GM12878 (cell line): Measurements from ENCODE around the gene ACSL1. TPM values are rescaled to one million over a fixed set of nuclear protein-coding genes. Genes with fewer than 3 reads are reported as not detected.

ENCODE experiments used
- ATAC-seq: fragments of 200-7000 bp; cut with Tn5 transposase; 3 replicates; pipeline ENCODE4 v1.9.1; 2020; ENCODE audit warnings: mild to moderate bottlenecking, moderate library complexity
- BruUV-seq: library from RNA; stranded (reverse); fragments of 400-500 nt; replicated peaks from 2 replicates; lab custom pipeline; 2021; lab: Mats Ljungman, UMichigan
- CTCF ChIA-PET: fragments of 300-600 bp; sonication (Branson Sonifier 250); formaldehyde crosslinking; extraction: SDS; loops from one replicate; lab custom pipeline; 2021; ENCODE audit warnings: inconsistent platforms; lab: Yijun Ruan, JAX
- POLR2A ChIA-PET: fragments of 350-600 bp; formaldehyde crosslinking; extraction: SDS; loops from one replicate; lab custom pipeline; 2021; ENCODE audit warnings: inconsistent platforms; lab: Charles Lee
- RAD21 ChIA-PET: fragments of 300-600 bp; sonication (Branson Sonifier 250); formaldehyde crosslinking; loops from one replicate; lab custom pipeline; 2023; ENCODE audit warnings: antibody characterized with exemption; ENCODE audit not compliant: unreplicated experiment; lab: Charles Lee
- SMC1A ChIA-PET: fragments of 300-600 bp; sonication (Branson Sonifier 250); formaldehyde crosslinking; loops from one replicate; lab custom pipeline; 2023; ENCODE audit not compliant: unreplicated experiment, uncharacterized antibody; lab: Charles Lee
- DNase-seq: peaks from one replicate; pipeline ENCODE4 v3.0.0-alpha.2; 2011; ENCODE audit warnings: low read depth, low spot score
- FAIRE-seq: peaks from 3 replicates; lab custom pipeline; 2011; peaks lifted over from hg19 to GRCh38; lab: Jason Lieb, UNC
- H2AFZ ChIP-seq: 2 replicates; pipeline ENCODE4 v1.6.0; 2011; ENCODE audit warnings: low read depth, low read length, control low read depth; ENCODE audit not compliant: control insufficient read depth
- H3K27ac ChIP-seq: 2 replicates; pipeline ENCODE4 v1.5.1; 2011; ENCODE audit warnings: control low read depth; ENCODE audit not compliant: control insufficient read depth, insufficient read depth
- H3K27me3 ChIP-seq, 2 experiments: replicated peaks in 1 of 2; 2 replicates each; pipeline versions ENCODE4 v1.6.0 to v1.6.1; 2011; ENCODE audit warnings: low read length in 1 of 2; ENCODE audit not compliant: control insufficient read depth in 2 of 2, insufficient read depth in 2 of 2
- H3K36me3 ChIP-seq, 2 experiments: 2 replicates each; pipeline ENCODE4 v1.5.1; 2011; ENCODE audit warnings: low read length in 1 of 2; ENCODE audit not compliant: control insufficient read depth in 2 of 2, insufficient read depth in 2 of 2
- H3K4me1 ChIP-seq: 2 replicates; pipeline ENCODE4 v1.6.1; 2011; ENCODE audit warnings: mild to moderate bottlenecking, low read length, moderate library complexity, mixed read lengths; ENCODE audit not compliant: control insufficient read depth, insufficient read depth
- H3K4me2 ChIP-seq: 2 replicates; pipeline ENCODE4 v1.6.0; 2011; ENCODE audit warnings: control low read depth; ENCODE audit not compliant: control insufficient read depth, insufficient read depth
- H3K4me3 ChIP-seq: fragments of 200-600 bp; sonication (generic); 2 replicates; pipeline ENCODE4 v1.5.1; 2016
- H3K79me2 ChIP-seq: 2 replicates; pipeline ENCODE4 v1.6.0; 2011; ENCODE audit warnings: low read length; ENCODE audit not compliant: control insufficient read depth, insufficient read depth
- H3K9ac ChIP-seq: 2 replicates; pipeline ENCODE4 v1.8.0; 2011; ENCODE audit warnings: low read length, control low read depth, mixed read lengths; ENCODE audit not compliant: control insufficient read depth, insufficient read depth
- H3K9me3 ChIP-seq: replicated peaks from 3 replicates; pipeline ENCODE4 v1.5.1; 2011; ENCODE audit warnings: mild to moderate bottlenecking, low read length; ENCODE audit not compliant: control insufficient read depth, insufficient read depth
- H4K20me1 ChIP-seq: 2 replicates; pipeline ENCODE4 v1.6.0; 2011; ENCODE audit not compliant: control insufficient read depth, insufficient read depth
- ASH2L ChIP-seq: fragments of 300-600, 200-600 bp; sonication (generic); IDR thresholded peaks from 2 replicates; pipeline ENCODE4 v1.6.1; 2017; ENCODE audit warnings: low read depth, mild to moderate bottlenecking, borderline replicate concordance
- CBX3 ChIP-seq: fragments of 200-600 bp; sonication (generic); IDR thresholded peaks from 2 replicates; pipeline ENCODE4 v1.6.1; 2016; ENCODE audit warnings: low read depth, borderline replicate concordance
- GATAD2B ChIP-seq: fragments of 450-650 bp; conservative IDR thresholded peaks from 2 replicates; pipeline ENCODE4 v1.6.1; 2017; ENCODE audit warnings: low read depth, mild to moderate bottlenecking, moderate library complexity
- HCFC1 ChIP-seq: fragments of 150-350 bp; IDR thresholded peaks from 2 replicates; pipeline ENCODE4 v1.6.1; 2014; ENCODE audit warnings: low read length
- HDAC6 ChIP-seq: fragments of 200-600 bp; sonication (generic); IDR thresholded peaks from one replicate; pipeline ENCODE4 v1.8.0; 2017; ENCODE audit warnings: antibody characterized with exemption; ENCODE audit not compliant: unreplicated experiment
- POLR2AphosphoS5 ChIP-seq: IDR thresholded peaks from 2 replicates; pipeline ENCODE4 v1.6.1; 2011; ENCODE audit warnings: mild to moderate bottlenecking, low read length, inconsistent platforms
- RB1 ChIP-seq: fragments of 450-650 bp; formaldehyde crosslinking; IDR thresholded peaks from 2 replicates; pipeline ENCODE4 v1.6.1; 2017; ENCODE audit warnings: mild to moderate bottlenecking, borderline replicate concordance
- REST ChIP-seq: IDR thresholded peaks from 2 replicates; pipeline ENCODE4 v1.6.1; 2012; ENCODE audit warnings: mild to moderate bottlenecking, low read depth, low read length
- SMAD5 ChIP-seq: IDR thresholded peaks from 2 replicates; pipeline ENCODE4 v1.6.1; 2016; ENCODE audit warnings: antibody characterized with exemption, low read depth
- SPI1 ChIP-seq: IDR thresholded peaks from 2 replicates; pipeline ENCODE4 v1.6.1; 2011; ENCODE audit warnings: low read depth, mild to moderate bottlenecking, low read length, moderate library complexity, borderline replicate concordance; ENCODE audit not compliant: insufficient read depth
- SRF ChIP-seq, 2 experiments: IDR thresholded peaks; 2 replicates each; pipeline ENCODE4 v1.6.1; 2011; ENCODE audit warnings: low read depth in 2 of 2, low read length in 2 of 2, mild to moderate bottlenecking in 1 of 2, moderate library complexity in 1 of 2
- TAF1 ChIP-seq: IDR thresholded peaks from 2 replicates; pipeline ENCODE4 v1.6.1; 2011; ENCODE audit warnings: mild to moderate bottlenecking, low read depth, low read length, borderline replicate concordance
- ZNF24 ChIP-seq: fragments of 450-650 bp; IDR thresholded peaks from 2 replicates; pipeline ENCODE4 v1.6.1; 2017; ENCODE audit warnings: antibody characterized with exemption, mild to moderate bottlenecking
- WGBS: methylation state at CpG from one replicate; pipeline ENCODE4 v1.1.6; 2016; ENCODE audit warnings: low lambda C conversion rate; ENCODE audit not compliant: insufficient replicate concordance, insufficient coverage; ENCODE audit errors: missing lambda C conversion rate; 5-methylcytosine and 5-hydroxymethylcytosine counted together
- in situ Hi-C: fragments of 300-500 bp; cut with MboI; formaldehyde crosslinking; loops from 9 replicates; pipeline ENCODE4 v1.14.3; 2018; ENCODE audit warnings: mixed read lengths
- intact Hi-C: fragments of 100-400 bp; cut with micrococcal nuclease; formaldehyde crosslinking; loops from one replicate; pipeline ENCODE4 v1.14.2; 2022; ENCODE audit not compliant: unreplicated experiment
- polyA plus RNA-seq, 11 experiments: library from polyadenylated mRNA; depleted of rRNA in 4 of 11; unstranded in 6 of 11; stranded (reverse) in 5 of 11; fragments of >200 nt; fragmentation: Nextera tagmentation in 4 of 11; fragmentation: Illumina TruSeq in 1 of 11; extraction: Ambion mirVana in 4 of 11; extraction: Trizol in 1 of 11; gene quantifications; 1 replicate in 1 of 11; 2 replicates in 10 of 11; pipeline versions ENCODE4 v1.2.1 to v1.2.3, GENCODE V29; 2011 to 2016; ENCODE audit warnings: inconsistent platforms in 2 of 11, missing spikeins in 2 of 11, low read depth in 1 of 11
- total RNA-seq, 4 experiments: library from RNA; depleted of rRNA in 3 of 4; stranded (reverse); fragments of >200 nt in 3 of 4; fragmentation: Illumina TruSeq in 1 of 4; extraction: Trizol in 1 of 4; gene quantifications; 2 replicates each; pipeline versions ENCODE4 v1.2.1 to v1.2.3, GENCODE V29; 2013 to 2021

The ACSL1 gene
- total and polyA plus RNA-seq, 10 of the 15 experiments (the other 5 are each of a cell fraction or from before 2014, with no cell fraction given): 30.7 to 68.1 (median 58.7) TPM

GRCh38 chr4:184821242-184821641 is 4.5 kb downstream of the ACSL1 start:
- ChIA-PET RAD21 (interaction anchor here (0.8 to 6.9 kb wide), 11 partner anchors 15 to 88 kb away, joined by 3 to 47 read pairs (median 4); no protein-coding TSS in a partner anchor), CTCF (interaction anchor here (0.8 to 2.8 kb wide), 9 partner anchors 11 to 87 kb away, joined by 3 to 11 read pairs (median 3); partner anchors contain the start of gene CENPU), POLR2A (interaction anchor here (0.8 to 2.2 kb wide), 6 partner anchors 24 to 468 kb away, joined by 3 to 15 read pairs (median 4); no protein-coding TSS in a partner anchor), SMC1A (interaction anchor here (0.8 to 3.7 kb wide), 11 partner anchors 8 to 404 kb away, joined by 3 to 18 read pairs (median 5); no protein-coding TSS in a partner anchor)
- TF ChIP-seq SPI1 (peak; percentile 72; the same call in 1 of the 2 replicates), CBX3 (no peak), POLR2AphosphoS5 (no peak)
- in situ Hi-C loops (no loop called here), intact Hi-C loops (loop anchor here (5.0 kb wide), 3 partner anchors 41 to 284 kb away; partner anchors contain the start of gene CENPU)
- Histone ChIP-seq H3K4me1 (peaks cover 57% of the 10 kb centered on the region), H4K20me1 (no peaks in the 10 kb centered on the region), H3K4me2 (peak overlapping the region; percentile 28; the same call in 1 of the 2 replicates), H2AFZ (no peak overlapping the region), H3K27me3 (no peaks in the 10 kb centered on the region), H3K4me3 (peak overlapping the region; percentile 45; the same call in 1 of the 2 replicates), H3K79me2 (peaks cover 90% of the 10 kb centered on the region), H3K9me3 (no peaks in the 10 kb centered on the region), H3K36me3 (no peaks in the 10 kb centered on the region), H3K27ac (no peak overlapping the region), H3K9ac (no peak overlapping the region)
- FAIRE-seq (no peak), ATAC-seq (no peak), DNase-seq (no peak)
- no TSS peak for BruUV-seq
- WGBS: 36% methylated on average over 2 of the region's 2 CpGs

GRCh38 chr4:184819786-184820185 is 6.0 kb downstream of the ACSL1 start:
- 88% methylated on average over 6 of the region's 6 CpGs for WGBS
- Histone ChIP-seq H2AFZ (no peak overlapping the region), H3K27me3 (no peaks in the 10 kb centered on the region), H3K4me2 (peak overlapping the region; percentile 49), H3K9me3 (no peaks in the 10 kb centered on the region), H3K9ac (no peak overlapping the region), H3K27ac (peak overlapping the region; percentile 9; the same call in 1 of the 2 replicates), H3K4me1 (peaks cover 70% of the 10 kb centered on the region), H3K36me3 (no peaks in the 10 kb centered on the region), H3K79me2 (peaks cover 96% of the 10 kb centered on the region), H3K4me3 (peak overlapping the region; percentile 17; the same call in 1 of the 2 replicates), H4K20me1 (no peaks in the 10 kb centered on the region)
- no TSS peak for BruUV-seq
- POLR2A ChIA-PET: interaction anchor here (2.2 kb wide), 1 partner anchor 29 kb away, joined by 15 read pairs; no protein-coding TSS in a partner anchor
- RAD21 ChIA-PET: interaction anchor here (0.6 to 2.8 kb wide), 8 partner anchors 9 to 78 kb away, joined by 3 to 18 read pairs (median 4); no protein-coding TSS in a partner anchor
- DNase-seq (no peak), ATAC-seq (no peak), FAIRE-seq (no peak)
- intact Hi-C loops: loop anchor here (5.0 to 10.0 kb wide), 9 partner anchors 43 to 535 kb away; partner anchors contain the start of genes CASP3, CENPU and PRIMPOL
- SMC1A ChIA-PET: interaction anchor here (0.9 to 3.7 kb wide), 11 partner anchors 11 to 87 kb away, joined by 3 to 18 read pairs (median 4); no protein-coding TSS in a partner anchor
- CTCF ChIA-PET: interaction anchor here (1.0 to 2.8 kb wide), 9 partner anchors 16 to 489 kb away, joined by 3 to 11 read pairs (median 3); partner anchors contain the start of gene CENPU
- in situ Hi-C loops: no loop called here
- TF ChIP-seq ZNF24 (no peak), SMAD5 (no peak), RB1 (no peak), GATAD2B (no peak), HCFC1 (no peak), SRF (IDR thresholded peaks at IDR 0.05; ENCODE audit: low read depth in 2 of 2, low read length in 2 of 2) (no peak), REST (no peak), SPI1 (no peak), HDAC6 (no peak), ASH2L (no peak), TAF1 (no peak)
